Measurements from ENCODE around the gene A1BG.
"Not testable (repeated sequence)": the region's sequence is repeated elsewhere in the genome, so short reads cannot be mapped to it uniquely, and the experiment has no call there.

The A1BG gene

DNA sequence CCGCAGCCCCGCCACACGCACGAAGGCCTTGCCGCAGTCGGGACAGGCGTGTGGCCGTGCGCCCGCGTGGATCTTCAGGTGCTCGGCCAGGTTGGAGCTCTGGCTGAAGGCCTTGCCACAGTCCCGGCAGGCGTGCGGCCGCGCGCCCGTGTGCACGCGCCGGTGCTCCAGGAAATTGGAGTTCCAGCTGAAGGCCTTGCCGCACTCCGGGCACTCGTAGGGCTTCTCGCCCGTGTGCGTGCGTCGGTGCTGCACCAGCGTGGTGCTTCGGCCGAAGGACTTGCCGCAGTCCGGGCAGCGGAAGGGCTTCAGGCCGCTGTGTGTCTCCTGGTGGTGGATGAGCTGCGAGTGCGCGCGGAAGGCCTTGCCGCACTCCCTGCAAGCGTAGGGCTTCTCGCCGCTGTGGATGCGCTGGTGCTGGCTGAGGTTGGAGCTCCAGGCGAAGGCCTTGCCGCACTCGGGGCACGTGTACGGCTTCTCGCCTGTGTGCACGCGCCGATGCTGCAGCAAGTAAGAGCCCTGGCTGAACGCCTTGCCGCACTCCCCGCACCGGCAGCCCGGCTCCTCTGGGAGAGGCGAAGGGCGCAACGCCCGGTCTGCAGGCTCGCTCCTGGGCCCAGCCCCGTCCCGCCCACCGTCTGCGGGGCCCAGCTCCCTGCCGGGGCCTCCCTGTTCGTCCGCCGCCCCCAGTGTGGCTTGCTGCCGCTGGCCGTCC, 3.6 kb upstream of the A1BG start:
- DNase-seq: no peak

DNA sequence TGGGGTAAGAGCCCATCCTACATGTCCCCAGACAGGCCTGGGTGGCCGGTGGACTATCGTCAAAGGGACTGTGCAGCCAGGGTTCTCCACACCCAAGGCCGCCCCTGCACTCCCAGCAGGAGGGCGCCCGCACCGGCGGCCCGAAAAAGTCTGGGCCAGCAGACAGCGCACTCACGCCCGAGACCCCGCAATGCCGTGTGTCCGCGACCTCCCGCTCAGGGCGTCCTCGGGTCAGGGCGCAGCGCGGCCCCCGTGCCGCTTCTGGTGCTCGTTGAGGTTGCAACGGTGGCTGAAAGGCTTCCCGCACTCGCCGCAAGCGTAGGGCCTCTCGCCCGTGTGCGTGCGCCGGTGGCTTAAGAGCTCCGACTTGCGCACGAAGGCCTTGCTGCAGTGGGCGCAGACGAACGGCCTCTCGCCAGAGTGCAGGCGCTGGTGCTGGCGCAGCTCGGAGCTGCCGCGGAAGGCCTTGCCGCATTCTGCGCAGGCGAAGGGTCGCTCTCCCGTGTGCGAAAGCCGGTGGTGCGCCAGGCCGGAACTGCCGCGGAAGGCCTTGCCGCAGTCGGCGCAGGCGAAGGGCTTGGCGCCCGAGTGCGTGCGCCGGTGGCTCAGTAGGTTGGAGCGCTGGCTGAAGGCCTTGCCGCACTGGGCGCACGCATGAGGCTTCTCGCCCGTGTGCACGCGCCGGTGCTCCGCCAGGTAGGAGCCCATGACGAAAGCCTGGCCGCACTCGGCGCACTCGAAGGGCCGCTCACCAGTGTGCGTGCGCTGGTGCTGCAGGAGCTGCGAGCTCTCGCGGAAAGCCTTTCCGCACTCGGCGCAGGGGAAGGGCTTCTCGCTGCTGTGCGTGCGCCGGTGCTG, 2.8 kb upstream of the A1BG start:
- DNase-seq: no peak

DNA sequence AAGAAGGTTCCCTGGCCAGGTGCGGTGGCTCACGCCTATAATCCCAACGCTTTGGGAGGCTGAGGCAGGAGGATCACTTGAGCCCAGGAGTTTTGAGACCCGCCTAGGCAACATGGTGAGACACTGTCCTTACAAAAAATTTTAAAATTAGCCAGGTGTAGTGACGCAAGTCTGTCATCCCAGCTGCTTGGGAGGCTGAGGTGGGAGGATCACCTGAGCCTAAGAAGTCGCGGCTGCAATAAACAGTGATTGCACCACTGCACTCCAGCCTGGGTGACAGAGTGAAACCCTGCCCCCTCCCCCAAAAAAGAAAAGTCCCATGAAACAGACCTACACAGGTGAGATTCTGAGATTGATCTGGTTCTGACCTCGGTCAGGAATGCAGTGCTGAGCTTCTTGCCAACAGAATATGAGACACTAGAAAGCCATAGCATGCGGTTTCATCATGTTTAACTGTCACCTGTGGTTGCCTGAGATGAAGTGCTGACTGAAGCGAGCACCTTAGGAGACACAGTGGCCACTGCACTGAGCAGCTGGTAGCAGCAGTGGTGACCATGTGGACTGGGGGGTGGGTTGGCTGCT, 2.0 kb upstream of the A1BG start:
- DNase-seq: no peak

DNA sequence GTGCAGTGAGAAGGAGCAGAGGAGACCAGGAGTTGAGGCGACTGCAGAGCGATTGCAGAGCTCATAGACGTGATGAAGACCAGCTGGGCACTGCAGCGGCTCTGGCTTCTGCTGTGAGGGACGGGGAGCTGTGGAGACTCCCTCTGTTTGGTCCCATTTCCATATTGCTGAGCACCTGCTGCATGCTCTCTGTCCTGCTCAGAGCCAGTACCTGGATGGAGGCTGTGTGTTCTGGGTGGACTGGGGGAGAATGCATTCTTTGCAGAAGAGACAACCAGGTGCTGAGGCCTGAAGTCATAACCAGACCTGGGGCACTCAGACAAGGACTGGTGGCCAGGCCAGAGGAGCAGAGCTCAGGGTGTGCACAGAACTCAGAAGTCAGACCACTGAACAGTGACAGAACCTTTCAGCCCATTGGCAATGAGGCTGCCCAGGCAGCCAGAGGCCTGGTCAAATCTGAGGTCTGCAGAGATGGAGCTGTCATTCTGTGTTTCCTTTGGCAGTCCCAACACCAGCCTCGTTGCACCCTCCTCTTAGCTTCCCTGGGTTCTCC, 1.3 kb upstream of the A1BG start:
- DNase-seq: no peak

DNA sequence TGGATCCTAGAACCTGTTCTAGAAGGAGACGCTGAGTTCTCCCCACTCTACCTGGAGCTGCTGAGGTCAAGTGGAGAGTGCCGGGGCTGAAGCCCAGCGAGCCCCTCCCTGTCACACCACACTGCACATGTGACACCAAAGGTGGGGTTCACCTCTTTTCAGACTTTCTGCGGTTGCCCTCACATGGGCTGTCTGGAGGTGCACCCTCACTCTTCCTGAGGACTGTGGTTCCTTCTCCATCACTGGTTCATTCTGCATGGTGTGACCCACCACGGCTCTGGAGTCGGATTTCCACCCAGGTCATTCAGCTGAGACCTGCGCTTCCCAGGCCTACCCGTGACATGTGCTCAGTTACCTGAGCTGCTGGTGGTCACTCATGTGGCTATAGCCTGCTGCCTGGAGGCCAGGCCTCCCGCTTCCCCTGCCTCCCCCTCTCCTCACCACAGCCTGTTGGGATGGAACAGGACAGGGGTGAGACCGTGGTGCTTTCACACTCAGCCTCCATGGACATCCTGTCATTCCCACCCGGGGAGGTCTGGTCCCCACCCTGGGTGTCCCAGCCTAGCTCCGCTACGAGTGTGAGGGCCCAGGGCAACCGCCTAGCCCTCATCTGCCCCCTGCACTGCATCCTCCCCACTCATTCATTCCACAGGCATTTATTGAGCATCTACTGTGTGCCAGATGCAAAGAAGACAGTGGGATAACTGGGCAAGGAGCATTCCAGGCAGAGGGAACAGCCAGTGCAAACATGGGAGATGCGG, 605 bp upstream of the A1BG start:
- no peak for DNase-seq

DNA sequence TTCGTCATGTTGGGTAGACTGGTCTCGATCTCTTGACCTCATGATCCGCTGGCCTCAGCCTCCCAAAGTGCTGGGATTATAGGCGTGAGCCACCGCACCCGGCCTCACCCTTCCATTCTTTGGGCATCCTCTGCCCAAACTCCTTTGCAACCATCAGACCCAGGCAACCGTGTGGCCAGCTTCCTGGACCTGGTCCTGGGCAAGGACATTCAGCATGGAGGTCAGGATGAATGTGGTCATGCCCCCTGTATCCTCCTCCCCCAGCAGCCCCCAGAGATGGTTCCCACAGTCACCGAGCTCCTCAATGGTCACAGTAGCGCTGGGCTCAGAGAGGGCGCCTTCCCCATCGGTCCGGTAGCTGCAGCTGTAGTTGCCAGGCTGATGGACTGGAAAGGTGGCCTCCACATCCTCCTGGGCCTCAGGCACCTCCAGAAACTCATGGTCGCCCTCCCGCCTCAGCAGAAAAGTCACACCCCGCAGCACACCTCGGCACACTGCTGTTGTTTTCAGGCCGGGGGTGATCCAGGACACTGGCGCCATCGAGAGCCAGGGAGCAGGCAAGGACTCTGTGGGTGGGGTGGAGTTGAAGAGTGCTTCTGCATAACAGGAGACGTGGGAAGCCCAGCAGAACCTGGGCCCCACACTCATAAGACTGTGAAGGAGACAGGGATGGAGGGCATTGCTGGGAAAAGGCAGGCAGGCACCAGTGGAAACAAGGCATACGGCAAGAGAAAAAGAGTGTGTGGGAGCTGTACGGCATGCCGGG, 1.1 kb downstream of the A1BG start:
- DNase-seq: no peak

DNA sequence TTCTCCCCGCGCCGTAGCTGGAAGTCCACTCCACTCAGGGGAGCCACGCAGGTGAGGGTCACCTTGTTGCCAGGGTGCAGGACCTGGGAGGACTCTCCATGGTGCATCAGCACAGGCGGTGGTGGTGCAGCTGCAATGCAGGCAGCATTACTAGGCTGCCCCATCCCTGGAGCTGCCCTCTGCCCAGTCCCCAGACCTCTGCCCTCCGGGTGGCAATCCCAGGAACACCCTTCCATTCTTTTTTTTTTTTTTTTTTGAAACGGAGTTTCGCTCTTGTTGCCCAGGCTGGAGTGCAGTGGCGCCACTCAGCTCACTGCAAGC, 1.8 kb downstream of the A1BG start:
- DNase-seq: no peak

DNA sequence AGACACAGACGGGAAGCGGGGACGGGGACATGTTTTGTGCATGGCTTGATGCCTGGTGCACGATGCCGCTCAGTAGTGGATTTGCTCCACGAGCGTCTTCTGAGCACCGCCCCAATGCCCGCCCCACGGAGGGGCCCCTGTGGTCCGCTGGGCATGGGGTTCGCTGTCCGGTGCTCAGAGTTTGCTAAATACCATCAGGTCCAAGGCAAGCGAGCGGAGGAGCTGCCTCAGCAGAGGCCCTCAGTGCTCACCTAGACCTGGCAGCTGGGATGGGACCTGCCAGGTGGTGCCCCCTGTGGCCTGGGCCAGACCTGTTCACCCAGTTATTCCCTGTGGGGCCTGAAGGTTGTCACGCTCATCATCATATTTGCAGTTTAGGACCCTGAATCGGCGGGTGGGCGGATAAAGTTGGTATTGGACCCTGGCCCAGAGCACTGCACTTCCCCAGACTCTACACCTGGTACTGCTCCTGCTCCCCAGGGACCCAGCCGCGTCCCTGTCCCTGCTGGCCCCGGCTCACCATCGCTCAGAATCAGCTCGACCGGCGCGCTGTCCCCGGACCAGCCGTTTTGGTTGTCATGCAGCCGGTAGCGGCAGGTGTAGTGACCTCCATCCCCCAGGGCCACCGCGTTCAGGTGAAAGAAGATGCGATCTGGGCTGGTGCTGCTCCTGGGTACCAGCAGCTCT, 2.3 kb downstream of the A1BG start:
- no peak for DNase-seq

DNA sequence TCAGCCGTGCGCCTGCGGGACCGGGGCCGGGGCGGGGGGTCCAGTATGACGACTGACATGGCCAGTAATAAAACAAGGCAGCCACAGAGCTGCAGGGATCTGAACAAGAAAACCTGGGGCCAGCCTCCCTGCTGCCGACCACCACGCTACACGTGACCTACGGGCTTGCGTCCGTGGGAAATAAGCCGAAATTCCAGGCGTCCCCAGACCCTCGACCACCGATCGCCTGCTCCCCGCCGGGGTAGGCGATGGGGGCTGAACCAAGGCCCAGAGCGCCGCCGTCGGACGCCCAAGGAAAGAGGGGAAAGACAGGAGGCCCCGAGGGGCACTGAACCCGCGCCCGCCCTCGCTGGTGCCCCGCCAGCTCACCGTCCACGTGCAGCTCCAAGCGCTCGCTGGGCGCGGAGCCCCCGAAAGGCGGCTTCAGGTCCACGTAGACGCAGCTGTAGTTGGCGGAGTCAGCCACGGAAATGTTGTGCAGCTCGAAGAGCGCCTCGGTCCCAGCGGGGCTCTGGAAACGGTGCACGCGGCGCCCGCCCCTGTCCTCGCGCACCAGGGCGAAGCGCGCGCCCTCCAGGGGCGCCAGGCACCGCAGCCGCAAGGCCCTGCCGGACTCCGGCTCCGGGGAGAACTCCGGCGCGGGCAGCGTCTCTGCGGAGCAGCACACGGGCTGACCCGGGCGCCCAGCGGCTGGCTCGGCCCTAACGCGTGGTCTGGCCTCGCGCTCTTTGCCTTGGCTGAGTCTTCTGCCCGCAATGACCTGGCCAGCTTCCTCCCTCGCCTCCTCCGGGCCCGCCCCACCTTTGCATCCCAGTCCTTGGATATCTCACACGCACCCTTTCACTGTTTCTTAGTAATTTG, 3.1 kb downstream of the A1BG start:
- DNase-seq: no peak

DNA sequence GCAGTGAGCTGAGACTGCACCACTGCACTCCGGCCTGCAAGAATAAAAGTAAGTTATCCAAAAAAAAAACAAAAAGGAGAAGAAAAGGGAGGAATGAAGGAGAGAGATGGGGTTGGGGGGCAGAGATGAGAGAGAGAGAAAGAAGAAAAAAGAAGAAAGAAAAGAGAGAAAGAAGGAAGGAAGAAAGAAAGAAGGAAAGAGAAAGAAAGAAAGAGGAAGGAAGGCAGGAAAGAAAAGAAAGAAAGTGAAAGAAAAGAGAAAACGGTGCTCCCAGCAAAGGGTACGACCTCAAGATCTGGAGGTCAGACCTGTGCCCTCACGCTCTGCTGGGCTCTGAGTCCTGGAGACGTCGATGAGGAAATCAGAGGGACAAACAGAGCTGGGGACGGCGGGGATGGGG, 3.7 kb downstream of the A1BG start:
- DNase-seq: no peak

DNA sequence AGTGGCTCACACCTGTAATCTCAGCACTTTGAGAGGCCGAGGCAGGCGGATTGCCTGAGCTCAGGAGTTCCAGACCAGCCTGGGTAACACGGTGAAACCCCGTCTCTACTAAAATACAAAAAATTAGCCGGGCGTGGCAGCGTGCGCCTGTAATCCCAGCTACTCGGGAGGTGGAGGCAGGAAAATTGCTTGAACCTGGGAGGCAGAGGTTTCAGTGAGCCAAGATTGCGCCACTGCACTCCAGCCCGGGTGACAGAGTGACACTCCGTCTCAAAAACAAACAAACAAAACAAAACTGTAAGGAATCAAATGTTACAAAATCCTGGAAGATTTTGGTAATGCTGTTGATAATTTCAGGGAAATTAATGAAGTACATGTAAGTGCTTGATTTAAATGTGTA, 5.2 kb downstream of the A1BG start:
- DNase-seq: not testable (repeated sequence)

DNA sequence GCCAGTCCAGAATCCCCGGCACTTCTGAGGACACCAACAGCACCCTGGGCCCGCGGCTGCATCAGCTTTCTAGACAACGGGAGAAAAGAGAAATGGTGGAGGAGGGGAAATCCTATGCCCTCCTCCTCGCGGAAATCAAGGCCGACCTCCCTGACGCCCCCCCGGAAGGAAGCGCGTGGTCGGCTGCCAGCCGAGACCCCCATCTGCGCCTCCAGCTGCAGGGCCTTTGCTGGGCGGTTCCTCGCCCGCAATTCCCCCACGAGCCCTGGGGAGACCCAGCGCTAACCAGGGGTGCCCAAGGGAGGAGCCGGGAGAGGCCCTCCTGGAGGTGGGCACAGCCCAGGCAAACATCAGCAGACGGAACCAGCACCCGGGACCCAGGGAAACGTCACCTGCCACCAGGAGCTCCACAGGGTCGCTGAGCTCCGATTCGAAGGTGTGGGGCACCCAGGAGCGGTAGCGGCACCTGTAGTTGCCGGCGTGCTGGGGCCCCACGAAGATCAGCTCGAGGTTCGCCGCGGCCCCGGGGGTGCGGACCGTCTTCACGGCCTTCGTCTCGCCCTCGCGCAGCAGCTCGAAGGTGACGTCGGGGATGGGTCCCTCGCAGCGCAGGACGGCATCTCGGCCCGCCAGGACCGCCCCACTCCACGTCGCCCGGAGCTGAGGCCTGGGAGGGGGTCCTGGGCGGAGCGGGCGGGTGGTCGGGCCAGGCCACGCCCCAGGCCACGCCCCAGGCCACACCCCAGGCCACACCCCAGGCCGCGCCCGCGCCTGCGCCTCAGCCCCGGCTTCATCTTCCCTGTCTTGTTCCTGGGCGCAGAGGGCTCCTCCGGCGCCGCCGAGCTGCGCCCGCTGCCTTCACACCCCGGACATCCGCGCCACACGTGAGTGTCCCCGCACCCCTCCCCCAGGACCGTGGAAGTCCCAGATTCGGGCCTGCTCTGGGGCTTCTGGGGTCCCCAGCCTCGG, 6.0 kb downstream of the A1BG start:
- DNase-seq: peak; percentile 43

DNA sequence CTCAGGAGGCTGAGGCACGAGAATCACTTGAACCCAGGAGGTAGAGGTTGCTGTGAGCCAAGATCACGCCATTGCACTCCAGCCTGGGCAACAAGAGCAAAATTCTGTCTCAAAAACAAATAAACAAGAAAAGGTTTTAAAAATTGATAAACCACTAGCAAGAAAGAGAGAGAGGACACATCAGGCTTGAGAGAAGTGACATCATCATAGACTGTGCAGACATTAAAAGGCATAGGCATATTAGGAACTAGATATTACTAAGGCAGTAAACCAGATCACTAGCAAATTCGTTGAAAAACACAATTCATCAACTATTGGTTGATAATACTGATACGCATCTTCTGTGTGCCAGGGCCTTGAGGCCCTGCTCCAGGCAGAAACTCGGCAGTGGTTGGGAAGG, 7.7 kb downstream of the A1BG start:
- no peak for DNase-seq

DNA sequence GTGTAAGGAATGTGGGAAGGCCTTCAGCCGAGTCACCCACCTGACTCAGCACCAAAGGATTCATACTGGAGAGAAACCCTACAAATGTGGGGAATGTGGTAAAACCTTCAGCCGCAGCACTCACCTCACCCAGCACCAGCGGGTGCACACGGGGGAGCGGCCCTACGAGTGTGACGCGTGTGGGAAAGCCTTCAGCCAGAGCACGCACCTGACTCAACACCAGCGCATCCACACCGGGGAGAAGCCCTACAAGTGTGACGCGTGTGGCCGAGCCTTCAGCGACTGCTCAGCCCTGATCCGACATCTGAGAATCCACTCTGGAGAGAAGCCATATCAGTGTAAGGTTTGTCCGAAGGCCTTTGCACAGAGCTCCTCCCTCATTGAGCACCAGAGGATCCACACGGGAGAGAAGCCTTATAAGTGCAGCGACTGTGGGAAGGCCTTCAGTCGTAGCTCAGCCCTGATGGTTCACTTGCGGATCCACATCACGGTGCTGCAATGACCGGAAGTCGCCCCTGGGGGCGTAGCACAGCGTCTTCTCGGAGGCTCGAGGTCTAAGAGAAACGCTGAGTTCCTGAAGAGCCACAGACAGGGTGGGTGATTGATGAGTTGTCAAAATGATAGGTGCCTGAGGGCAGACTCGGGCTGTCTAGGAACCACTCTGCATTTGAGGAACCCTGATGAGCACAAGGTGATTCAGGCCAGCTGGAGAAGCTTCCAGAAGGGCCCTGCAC, 14.3 kb downstream of the A1BG start:
- DNase-seq: no peak

DNA sequence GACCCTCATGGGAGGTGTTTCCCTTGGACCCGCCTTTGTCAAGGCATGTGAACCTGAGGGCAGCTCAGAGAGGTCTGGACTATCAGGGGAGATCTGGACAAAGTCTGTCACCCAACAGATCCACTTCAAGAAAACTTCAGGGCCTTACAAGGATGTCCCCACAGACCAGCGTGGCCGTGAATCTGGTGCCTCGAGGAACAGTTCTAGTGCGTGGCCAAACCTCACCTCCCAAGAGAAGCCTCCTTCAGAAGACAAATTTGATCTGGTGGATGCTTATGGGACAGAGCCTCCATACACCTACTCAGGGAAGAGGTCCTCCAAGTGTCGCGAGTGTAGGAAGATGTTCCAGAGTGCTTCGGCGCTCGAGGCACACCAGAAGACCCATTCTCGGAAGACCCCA, 15.0 kb downstream of the A1BG start:
- DNase-seq: no peak

DNA sequence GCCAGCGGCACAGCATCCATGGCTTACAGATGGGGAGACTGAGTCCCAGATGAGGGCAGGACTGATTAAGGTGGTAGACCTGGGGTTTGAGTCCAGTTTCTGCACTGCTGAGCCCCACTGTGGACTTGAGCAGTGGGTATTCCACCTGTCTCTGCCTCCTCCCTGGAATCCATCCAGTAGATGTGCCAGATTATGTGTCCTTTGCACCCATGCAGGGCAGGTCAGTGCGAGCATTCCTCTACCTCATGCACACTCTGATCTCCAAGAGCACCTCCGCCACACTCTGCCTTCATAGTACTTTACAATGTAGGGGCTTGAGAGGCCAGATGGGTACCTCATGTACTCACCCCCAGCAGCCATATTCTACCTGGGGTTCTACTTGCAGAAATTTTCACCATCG, 16.5 kb downstream of the A1BG start:
- DNase-seq: no peak

DNA sequence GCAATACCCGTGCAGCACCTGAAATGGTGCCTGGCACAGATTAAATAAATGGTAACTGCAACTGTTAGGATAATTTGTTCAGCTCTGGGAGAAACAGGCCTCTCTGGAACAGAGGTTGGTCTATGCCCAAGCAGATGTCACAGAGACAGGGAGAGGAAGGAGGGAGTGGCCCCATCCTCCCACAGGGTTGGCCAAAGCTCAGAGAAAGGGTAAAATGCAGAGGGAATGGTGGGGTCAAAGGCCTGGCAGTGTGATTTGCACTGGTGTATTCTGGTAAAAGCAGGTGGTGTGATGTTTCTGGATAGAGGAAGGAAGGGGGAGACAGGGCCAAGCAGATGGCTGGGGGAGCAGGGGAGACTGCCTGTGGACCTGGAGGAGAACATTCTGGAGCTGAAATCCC, 17.1 kb downstream of the A1BG start:
- no peak for DNase-seq

DNA sequence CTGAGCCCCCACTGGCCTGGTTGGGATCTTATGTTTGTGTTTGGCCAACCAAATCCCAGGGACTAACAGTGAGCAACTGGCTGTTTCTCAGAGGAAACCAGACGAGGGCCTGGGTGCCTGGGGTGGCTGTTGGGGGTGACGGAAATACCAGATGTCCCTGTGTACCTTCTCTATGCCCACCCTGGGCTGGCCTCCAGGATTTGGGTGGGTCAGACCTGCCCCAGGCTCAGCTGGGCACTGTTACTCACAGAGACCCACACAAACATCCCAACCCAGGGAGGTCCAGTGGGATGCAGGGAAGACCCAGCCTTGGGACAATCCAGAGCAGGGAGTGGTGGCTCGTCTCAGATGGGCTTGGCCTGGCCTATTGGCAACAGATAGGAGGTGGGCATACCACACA, 17.7 kb downstream of the A1BG start:
- DNase-seq: no peak
